ENCODE measurements around the gene CDH8. TPM values are rescaled to one million over a fixed set of nuclear protein-coding genes. Genes with fewer than 3 reads are reported as not detected.

The CDH8 gene
- total RNA-seq, 1 experiment from 2014 or later, result 11.1 TPM

DNA sequence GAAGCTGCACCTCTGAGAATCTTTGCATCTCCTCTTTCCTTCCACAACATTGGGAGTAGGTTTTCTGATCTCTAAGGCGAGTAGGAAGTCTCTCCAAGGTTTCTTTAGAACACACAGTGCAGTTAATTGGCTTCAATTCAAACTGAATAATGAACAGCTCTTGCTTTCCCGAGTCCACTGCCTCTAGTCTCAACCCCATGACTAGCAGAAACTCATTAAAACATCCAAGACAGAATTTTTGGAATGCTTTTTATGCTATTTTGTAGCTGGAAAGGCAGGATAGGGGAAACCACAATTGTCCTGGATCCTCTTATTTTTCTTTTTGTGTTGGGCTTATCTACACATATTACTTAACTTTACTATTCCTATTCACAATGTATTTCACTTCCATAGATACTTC lies 206.6 kb downstream of the CDH8 start (continued):
- TF ChIP-seq PREB (CRISPR knock-in tag; IDR thresholded peaks at IDR 0.05; ENCODE audit: borderline replicate concordance) (no peak), FOXJ3 (CRISPR knock-in tag; IDR thresholded peaks at IDR 0.05; ENCODE audit: borderline replicate concordance) (no peak), FOXP4 (CRISPR knock-in tag; IDR thresholded peaks at IDR 0.05) (no peak), USF2 (CRISPR knock-in tag; IDR thresholded peaks at IDR 0.05) (no peak)

DNA sequence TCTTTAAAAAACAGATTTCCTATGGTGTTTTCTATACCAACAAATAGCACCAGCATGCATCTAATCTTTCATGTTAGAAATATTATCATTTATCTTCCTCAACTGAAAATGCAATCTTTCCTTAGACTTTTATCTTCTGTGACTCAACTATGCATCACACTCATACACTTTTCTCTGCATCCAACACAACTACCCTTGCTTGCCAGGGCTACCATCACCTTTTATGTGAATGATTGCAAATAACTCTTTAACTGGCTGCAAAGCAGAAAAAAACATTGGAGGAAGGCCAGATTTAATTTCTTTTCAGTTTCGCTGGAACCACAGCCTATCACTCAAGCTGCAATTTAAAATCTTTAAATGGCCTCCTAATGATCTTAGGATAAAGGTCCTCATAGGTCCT lies 212.9 kb downstream of the CDH8 start:
- Mint-ChIP-seq H3K27ac (no peak overlapping the region), H3K9me3 (no peaks in the 10 kb centered on the region), H3K4me1 (peaks cover 19% of the 10 kb centered on the region), H3K36me3 (no peaks in the 10 kb centered on the region; the same call in 1 of the 2 replicates), H3K4me3 (no peak overlapping the region), H3K27me3 (ENCODE audit: low read depth) (no peaks in the 10 kb centered on the region)
- no peak for DNase-seq (ENCODE audit: low spot score)
- CTCF ChIA-PET, result no interaction called here
- TF ChIP-seq FOXJ3 (CRISPR knock-in tag; IDR thresholded peaks at IDR 0.05; ENCODE audit: borderline replicate concordance), result no peak
- no peak for TF ChIP-seq E2F5 (CRISPR knock-in tag; IDR thresholded peaks at IDR 0.05)
- no peak for TF ChIP-seq MXD4 (CRISPR knock-in tag; IDR thresholded peaks at IDR 0.05; ENCODE audit: borderline replicate concordance)
- no peak for TF ChIP-seq NFE2L1 (CRISPR knock-in tag; IDR thresholded peaks at IDR 0.05)
- TF ChIP-seq JUN (CRISPR knock-in tag; IDR thresholded peaks at IDR 0.05), result no peak
- TF ChIP-seq IRF2 (CRISPR knock-in tag; IDR thresholded peaks at IDR 0.05; ENCODE audit: borderline replicate concordance, low read depth), result no peak
- TF ChIP-seq NR2C2 (CRISPR knock-in tag; IDR thresholded peaks at IDR 0.05), result no peak
- no peak for TF ChIP-seq TEAD1 (CRISPR knock-in tag; IDR thresholded peaks at IDR 0.05)
- ATAC-seq, result no peak
- POLR2A ChIA-PET, result no interaction called here

- H3K4me1 Mint-ChIP-seq, result peaks cover 11% of the 10 kb centered on the region
- no peaks in the 10 kb centered on the region for H3K27me3 Mint-ChIP-seq (ENCODE audit: low read depth)
- no peak overlapping the region for H3K4me3 Mint-ChIP-seq
- ATAC-seq, result no peak
- CTCF ChIA-PET, result no interaction called here
- no peak overlapping the region for H3K27ac Mint-ChIP-seq
- no peaks in the 10 kb centered on the region for H3K9me3 Mint-ChIP-seq
- POLR2A ChIA-PET, result no interaction called here
- DNase-seq (ENCODE audit: low spot score), result no peak
- no peak for TF ChIP-seq IRF2 (CRISPR knock-in tag; IDR thresholded peaks at IDR 0.05; ENCODE audit: borderline replicate concordance, low read depth)
- no peak for TF ChIP-seq ELF4 (CRISPR knock-in tag; IDR thresholded peaks at IDR 0.05; ENCODE audit: low read depth)
- no peaks in the 10 kb centered on the region; the same call in 1 of the 2 replicates for H3K36me3 Mint-ChIP-seq
These were observed 215.4 kb downstream of the CDH8 start for GRCh38 chr16:61820820-61821219.

- ChIA-PET CTCF (no interaction called here), POLR2A (no interaction called here)
- no peak overlapping the region for H3K27ac Mint-ChIP-seq
- H3K9me3 Mint-ChIP-seq, result no peaks in the 10 kb centered on the region
- H3K27me3 Mint-ChIP-seq (ENCODE audit: low read depth), result no peaks in the 10 kb centered on the region
- no peak overlapping the region for H3K4me3 Mint-ChIP-seq
- DNase-seq (ENCODE audit: low spot score) (no peak), ATAC-seq (no peak)
- no peaks in the 10 kb centered on the region; the same call in 1 of the 2 replicates for H3K36me3 Mint-ChIP-seq
- peaks cover 15% of the 10 kb centered on the region for H3K4me1 Mint-ChIP-seq
- TF ChIP-seq ATF3 (CRISPR knock-in tag; conservative IDR thresholded peaks at IDR 0.05) (no peak), MXD4 (CRISPR knock-in tag; IDR thresholded peaks at IDR 0.05; ENCODE audit: borderline replicate concordance) (no peak), FOXK1 (CRISPR knock-in tag; IDR thresholded peaks at IDR 0.05) (no peak), IRF2 (CRISPR knock-in tag; IDR thresholded peaks at IDR 0.05; ENCODE audit: borderline replicate concordance, low read depth) (no peak), RELA (CRISPR knock-in tag; IDR thresholded peaks at IDR 0.05; ENCODE audit: borderline replicate concordance) (no peak), NFATC4 (CRISPR knock-in tag; IDR thresholded peaks at IDR 0.05) (no peak), TEAD4 (CRISPR knock-in tag; IDR thresholded peaks at IDR 0.05) (no peak), OVOL2 (CRISPR knock-in tag; IDR thresholded peaks at IDR 0.05; ENCODE audit: borderline replicate concordance) (no peak), SP1 (CRISPR knock-in tag; conservative IDR thresholded peaks at IDR 0.05) (no peak), HMGA2 (CRISPR knock-in tag; IDR thresholded peaks at IDR 0.05) (no peak), ZNF317 (CRISPR knock-in tag; IDR thresholded peaks at IDR 0.05; ENCODE audit: borderline replicate concordance, low read depth) (no peak), RORB (CRISPR knock-in tag; IDR thresholded peaks at IDR 0.05) (no peak), TP53 (CRISPR knock-in tag; IDR thresholded peaks at IDR 0.05) (no peak)
- TF ChIP-seq, protein P1, sequence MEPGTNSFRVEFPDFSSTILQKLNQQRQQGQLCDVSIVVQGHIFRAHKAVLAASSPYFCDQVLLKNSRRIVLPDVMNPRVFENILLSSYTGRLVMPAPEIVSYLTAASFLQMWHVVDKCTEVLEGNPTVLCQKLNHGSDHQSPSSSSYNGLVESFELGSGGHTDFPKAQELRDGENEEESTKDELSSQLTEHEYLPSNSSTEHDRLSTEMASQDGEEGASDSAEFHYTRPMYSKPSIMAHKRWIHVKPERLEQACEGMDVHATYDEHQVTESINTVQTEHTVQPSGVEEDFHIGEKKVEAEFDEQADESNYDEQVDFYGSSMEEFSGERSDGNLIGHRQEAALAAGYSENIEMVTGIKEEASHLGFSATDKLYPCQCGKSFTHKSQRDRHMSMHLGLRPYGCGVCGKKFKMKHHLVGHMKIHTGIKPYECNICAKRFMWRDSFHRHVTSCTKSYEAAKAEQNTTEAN (CRISPR knock-in tag; IDR thresholded peaks at IDR 0.05), result no peak
- TF ChIP-seq, protein P2, sequence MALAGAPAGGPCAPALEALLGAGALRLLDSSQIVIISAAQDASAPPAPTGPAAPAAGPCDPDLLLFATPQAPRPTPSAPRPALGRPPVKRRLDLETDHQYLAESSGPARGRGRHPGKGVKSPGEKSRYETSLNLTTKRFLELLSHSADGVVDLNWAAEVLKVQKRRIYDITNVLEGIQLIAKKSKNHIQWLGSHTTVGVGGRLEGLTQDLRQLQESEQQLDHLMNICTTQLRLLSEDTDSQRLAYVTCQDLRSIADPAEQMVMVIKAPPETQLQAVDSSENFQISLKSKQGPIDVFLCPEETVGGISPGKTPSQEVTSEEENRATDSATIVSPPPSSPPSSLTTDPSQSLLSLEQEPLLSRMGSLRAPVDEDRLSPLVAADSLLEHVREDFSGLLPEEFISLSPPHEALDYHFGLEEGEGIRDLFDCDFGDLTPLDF (CRISPR knock-in tag; IDR thresholded peaks at IDR 0.05), result no peak
These were observed 215.8 kb downstream of the CDH8 start for GRCh38 chr16:61820398-61820797.
